Adrenal gland (tissue), 5 donors: ENCODE results near the gene PRSS53.

Experiments
- CTCF ChIP-seq, 6 experiments: fragments of 450-650 bp in 4 of 6; fragments of 200-600 bp in 2 of 6; sonication (generic) in 1 of 6; IDR thresholded peaks; 1 replicate in 5 of 6; 2 replicates in 1 of 6; pipeline versions ENCODE4 v1.5.1 to v1.8.0; 2016 to 2021; ENCODE audit warnings: antibody characterized with exemption in 6 of 6, mild to moderate bottlenecking in 2 of 6, moderate library complexity in 1 of 6
- POLR2A ChIP-seq, 2 donors: fragments of 450-650 bp; IDR thresholded peaks; one replicate each; pipeline ENCODE4 v1.6.1; 2017; ENCODE audit warnings: antibody characterized with exemption in 2 of 2, mild to moderate bottlenecking in 2 of 2, moderate library complexity in 1 of 2
- donor health status: DM: no; HTN: no; CAD: no.

- no peak for TF ChIP-seq CTCF (IDR thresholded peaks at IDR 0.05)
- TF ChIP-seq POLR2A (IDR thresholded peaks at IDR 0.05): no peak
Measured at GRCh38 chr16:31084584-31085302, 4.0 kb downstream of the PRSS53 start.
